IMR-90 (cell line): Measurements from ENCODE around the gene CLCN5. TPM values are rescaled to one million over a fixed set of nuclear protein-coding genes. Genes with fewer than 3 reads are reported as not detected.

Experiments
- ATAC-seq: fragments of 200-7000 bp; cut with Tn5 transposase; 2 replicates; pipeline ENCODE4 v1.9.1; 2020; ENCODE audit warnings: low read depth, mild to moderate bottlenecking, moderate library complexity
- BruUV-seq: library from RNA; stranded (reverse); fragments of 400-500 nt; replicated peaks from 2 replicates; lab custom pipeline; 2021; lab: Mats Ljungman, UMichigan
- CTCF ChIA-PET: fragments of 300-600 bp; formaldehyde crosslinking; extraction: SDS; loops from one replicate; lab custom pipeline; 2021; ENCODE audit warnings: antibody characterized with exemption; lab: Yijun Ruan, JAX
- POLR2A ChIA-PET: fragments of 300-600 bp; sonication (Branson Sonifier 250); formaldehyde crosslinking; loops from one replicate; lab custom pipeline; 2022; ENCODE audit warnings: antibody characterized with exemption; ENCODE audit not compliant: unreplicated experiment; lab: Charles Lee
- DNase-seq: peaks from one replicate; pipeline ENCODE4 v3.0.0; 2013
- H2AFZ ChIP-seq: replicated peaks from 2 replicates; pipeline ENCODE3; 2013; ENCODE audit warnings: low read length, mild to moderate bottlenecking; ENCODE audit not compliant: poor library complexity
- H2AK5ac ChIP-seq: 2 replicates; pipeline ENCODE4 v1.6.1; 2013; ENCODE audit warnings: low read depth, low read length, inconsistent platforms
- H2AK9ac ChIP-seq: replicated peaks from 2 replicates; pipeline ENCODE3; 2013; ENCODE audit warnings: mild to moderate bottlenecking, low read depth, low read length, moderate library complexity; ENCODE audit not compliant: poor library complexity
- H2BK120ac ChIP-seq: 2 replicates; pipeline ENCODE4 v1.6.1; 2013; ENCODE audit warnings: low read depth, low read length, inconsistent platforms
- H2BK15ac ChIP-seq: 3 replicates; pipeline ENCODE4 v1.6.1; 2013; ENCODE audit warnings: low read depth, low read length, inconsistent platforms
- H2BK20ac ChIP-seq: 2 replicates; pipeline ENCODE4 v1.6.1; 2013; ENCODE audit warnings: low read depth, mild to moderate bottlenecking, inconsistent platforms, low read length, moderate library complexity
- H2BK5ac ChIP-seq: 2 replicates; pipeline ENCODE4 v1.6.1; 2013; ENCODE audit warnings: mild to moderate bottlenecking, low read depth, low read length, inconsistent platforms; ENCODE audit not compliant: poor library complexity, severe bottlenecking
- H3K14ac ChIP-seq: replicated peaks from 2 replicates; pipeline ENCODE4 v1.6.1; 2013; ENCODE audit warnings: low read depth, low read length, inconsistent platforms
- H3K18ac ChIP-seq: 2 replicates; pipeline ENCODE4 v1.6.1; 2013; ENCODE audit warnings: low read depth, low read length, control low read depth
- H3K23ac ChIP-seq: 2 replicates; pipeline ENCODE4 v1.6.1; 2013; ENCODE audit warnings: low read depth, low read length, inconsistent platforms
- H3K27ac ChIP-seq: 2 replicates; pipeline ENCODE4 v1.5.1; 2013; ENCODE audit warnings: mild to moderate bottlenecking, control low read depth, low read length; ENCODE audit not compliant: insufficient read depth
- H3K27me3 ChIP-seq: 2 replicates; pipeline ENCODE4 v1.6.1; 2013; ENCODE audit warnings: low read length; ENCODE audit not compliant: control insufficient read depth, insufficient read depth
- H3K36me3 ChIP-seq: 2 replicates; pipeline ENCODE4 v1.6.1; 2013; ENCODE audit warnings: low read length, mixed read lengths; ENCODE audit not compliant: control insufficient read depth, insufficient read depth
- H3K4ac ChIP-seq: 2 replicates; pipeline ENCODE4 v1.6.1; 2013; ENCODE audit warnings: low read depth, low read length, inconsistent platforms
- H3K4me1 ChIP-seq: 2 replicates; pipeline ENCODE4 v1.6.1; 2013; ENCODE audit warnings: low read length, mixed read lengths; ENCODE audit not compliant: control insufficient read depth, insufficient read depth
- H3K4me2 ChIP-seq: 2 replicates; pipeline ENCODE4 v1.6.1; 2013; ENCODE audit warnings: low read depth, mild to moderate bottlenecking, control low read depth, low read length, moderate library complexity
- H3K4me3 ChIP-seq: 2 replicates; pipeline ENCODE4 v1.5.1; 2013; ENCODE audit warnings: low read depth, mild to moderate bottlenecking, control low read depth, low read length, moderate library complexity; ENCODE audit not compliant: insufficient read depth
- H3K56ac ChIP-seq: 2 replicates; pipeline ENCODE4 v1.6.1; 2013; ENCODE audit warnings: low read length, inconsistent platforms; ENCODE audit not compliant: insufficient read depth; ENCODE audit errors: extremely low read depth
- H3K79me1 ChIP-seq, 2 experiments: 2 replicates each; pipeline ENCODE4 v1.6.1; 2013; ENCODE audit warnings: low read length in 2 of 2, inconsistent platforms in 1 of 2, low read depth in 1 of 2
- H3K9ac ChIP-seq: 2 replicates; pipeline ENCODE4 v1.6.1; 2013; ENCODE audit warnings: low read depth, low read length, control low read depth
- H3K9me1 ChIP-seq: 2 replicates; pipeline ENCODE4 v1.6.1; 2013; ENCODE audit warnings: low read length, inconsistent platforms; ENCODE audit not compliant: insufficient read depth
- H3K9me3 ChIP-seq: 2 replicates; pipeline ENCODE4 v1.6.1; 2013; ENCODE audit warnings: low read length; ENCODE audit not compliant: control insufficient read depth, insufficient read depth
- H4K20me1 ChIP-seq: 2 replicates; pipeline ENCODE4 v1.6.1; 2013; ENCODE audit warnings: low read length, inconsistent platforms; ENCODE audit not compliant: insufficient read depth
- H4K5ac ChIP-seq: 2 replicates; pipeline ENCODE4 v1.6.1; 2013; ENCODE audit warnings: mild to moderate bottlenecking, low read depth, low read length, control low read depth
- H4K8ac ChIP-seq, 2 experiments: 2 replicates each; pipeline ENCODE4 v1.6.1; 2013; ENCODE audit warnings: low read depth in 2 of 2, low read length in 2 of 2, control low read depth in 1 of 2, inconsistent platforms in 1 of 2
- H4K91ac ChIP-seq: 2 replicates; pipeline ENCODE4 v1.6.1; 2013; ENCODE audit warnings: low read depth, low read length, inconsistent platforms; ENCODE audit not compliant: insufficient read depth
- CHD1 ChIP-seq: IDR thresholded peaks from 2 replicates; pipeline ENCODE4 v1.6.1; 2012; ENCODE audit warnings: low read depth, low read length, improper control_type of control experiment
- NFE2L2 ChIP-seq: fragments of 150-350 bp; IDR thresholded peaks from 2 replicates; pipeline ENCODE4 v1.6.1; 2016; ENCODE audit warnings: low read depth, mild to moderate bottlenecking, low read length
- RAD21 ChIP-seq: IDR thresholded peaks from 2 replicates; pipeline ENCODE4 v1.6.1; 2012; ENCODE audit warnings: low read length, improper control_type of control experiment
- SMC3 ChIP-seq: fragments of 150-350 bp; IDR thresholded peaks from 2 replicates; pipeline ENCODE4 v1.6.1; 2016; ENCODE audit warnings: low read depth, mild to moderate bottlenecking, antibody characterized with exemption, low read length, moderate library complexity
- USF2 ChIP-seq: fragments of 150-350 bp; IDR thresholded peaks from 2 replicates; pipeline ENCODE4 v1.6.1; 2017; ENCODE audit warnings: mild to moderate bottlenecking, antibody characterized with exemption, low read length, low read depth
- WGBS, 2 experiments: methylation state at CpG; one replicate each; pipeline versions ENCODE4 v1.1.5 to v1.1.7; 2013; ENCODE audit warnings: missing lambda C conversion rate in 2 of 2; ENCODE audit not compliant: insufficient read length in 1 of 2; ENCODE audit errors: extremely low coverage in 2 of 2; 5-methylcytosine and 5-hydroxymethylcytosine counted together
- dilution Hi-C: fragments of 300-500 bp; cut with HindIII; formaldehyde crosslinking; loops from one replicate; pipeline ENCODE4 v1.14.3; 2018; ENCODE audit warnings: low sequenced_read_pairs; ENCODE audit not compliant: unreplicated experiment
- in situ Hi-C: fragments of 300-500 bp; cut with MboI; formaldehyde crosslinking; loops from 3 replicates; pipeline ENCODE4 v1.14.3; 2019; ENCODE audit warnings: low sequenced_read_pairs, inconsistent platforms, mixed read lengths
- intact Hi-C: fragments of 100-400 bp; cut with micrococcal nuclease; formaldehyde crosslinking; loops from 2 replicates; pipeline ENCODE4 v1.10.0; 2022
- polyA plus RNA-seq, 3 experiments: library from polyadenylated mRNA; depleted of rRNA; stranded (reverse); fragments of >200 nt; gene quantifications; 2 replicates each; pipeline ENCODE4 v1.2.3, GENCODE V29; 2012; ENCODE audit warnings: low replicate concordance in 1 of 3
- total RNA-seq: library from RNA; depleted of rRNA; stranded (reverse); fragments of >200 nt; gene quantifications from 2 replicates; pipeline ENCODE4 v1.2.3, GENCODE V29; 2012

Gene CLCN5
- total and polyA plus RNA-seq, 2 of the 4 experiments (the other 2 are of a cell fraction) = 1.4 to 5.9 TPM

DNA sequence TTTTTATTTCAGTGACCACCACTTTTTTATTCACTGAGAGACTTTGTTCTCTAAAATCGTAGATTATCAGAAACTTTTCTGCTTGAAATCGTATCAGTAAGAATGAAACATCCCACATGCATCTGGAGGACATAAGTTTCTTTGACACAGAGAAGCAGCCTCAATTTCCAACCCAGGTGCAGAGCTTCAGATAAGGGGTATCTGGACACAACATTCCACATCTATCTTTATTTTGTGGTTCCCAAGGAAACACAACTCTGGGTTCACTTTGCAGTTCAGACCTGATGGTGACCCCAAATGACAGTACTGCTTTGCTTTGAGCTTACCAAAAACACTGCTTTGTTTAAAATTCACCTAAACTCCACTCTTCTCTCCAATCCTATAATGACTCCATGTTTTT is 1.3 kb upstream of the CLCN5 start:
- Histone ChIP-seq H3K79me1 (no peaks in the 10 kb centered on the region), H3K9ac (no peak overlapping the region), H2BK120ac (no peak overlapping the region), H3K9me3 (no peaks in the 10 kb centered on the region), H3K4me1 (no peaks in the 10 kb centered on the region), H3K4me2 (no peak overlapping the region), H2AFZ (no peak overlapping the region), H4K20me1 (no peaks in the 10 kb centered on the region), H4K8ac (no peak overlapping the region; a peak in 1 of 4 replicates), H2BK15ac (no peak overlapping the region), H3K14ac (no peak overlapping the region), H3K9me1 (no peaks in the 10 kb centered on the region), H3K27ac (no peak overlapping the region), H3K36me3 (no peaks in the 10 kb centered on the region), H2AK9ac (no peak overlapping the region), H2BK5ac (no peak overlapping the region), H3K18ac (no peak overlapping the region), H3K27me3 (no peaks in the 10 kb centered on the region), H3K56ac (no peak overlapping the region), H2BK20ac (no peak overlapping the region), H4K91ac (no peak overlapping the region), H4K5ac (no peak overlapping the region), H3K23ac (no peak overlapping the region), H2AK5ac (no peak overlapping the region), H3K4ac (no peak overlapping the region), H3K4me3 (no peak overlapping the region)
- ATAC-seq = no peak
- intact Hi-C loops (no loop called here), dilution Hi-C loops (no loop called here), in situ Hi-C loops (loop anchor here (25.0 kb wide), 1 partner anchor 666 kb away; no protein-coding TSS in a partner anchor)
- WGBS, 2 experiments = no CpG with 5 or more reads among the region's 2 CpGs
- ChIA-PET CTCF (interaction anchor here (2.1 kb wide), 1 partner anchor 37 kb away, joined by 8 read pairs; no protein-coding TSS in a partner anchor), POLR2A (no interaction called here)
- DNase-seq = no peak
- no TSS peak for BruUV-seq
- TF ChIP-seq RAD21 = no peak
- no peak for TF ChIP-seq CHD1
- TF ChIP-seq NFE2L2 = no peak
- TF ChIP-seq USF2 = no peak
- no peak for TF ChIP-seq SMC3
